CD4-positive, alpha-beta T cell treated with Interleukin-21 for 1 hour (primary cell): ENCODE data around the gene PLEKHA4.
"Not testable (repeated sequence)": the region's sequence is repeated elsewhere in the genome, so short reads cannot be mapped to it uniquely, and the experiment has no call there.

ENCODE experiments used
- DNase-seq: peaks from one replicate; pipeline ENCODE4 v3.0.0-alpha.2; 2020

PLEKHA4 gene

GRCh38 chr19:48868114-48868886 lies at the start of gene PLEKHA4:
PLEKHA4 (minus strand) TSS chr19:48868617; CDS start chr19:48867620, 997 bp downstream.
- DNase-seq: no peak

GRCh38 chr19:48918071-48918470 lies 49.7 kb upstream of the PLEKHA4 start:
- no peak for DNase-seq

- DNase-seq: no peak
These were observed 47.3 kb upstream of the PLEKHA4 start for GRCh38 chr19:48915757-48916156.

- DNase-seq: no peak
These were observed 45.8 kb upstream of the PLEKHA4 start for GRCh38 chr19:48914181-48914580.

GRCh38 chr19:48913114-48913889 lies 44.9 kb upstream of the PLEKHA4 start:
- peak; percentile 40 for DNase-seq

GRCh38 chr19:48910803-48911202 lies 42.4 kb upstream of the PLEKHA4 start:
- no peak for DNase-seq

- not testable (repeated sequence) for DNase-seq
These were observed 41.1 kb upstream of the PLEKHA4 start for GRCh38 chr19:48909424-48910077.

- DNase-seq: no peak
These were observed 39.3 kb upstream of the PLEKHA4 start for GRCh38 chr19:48907671-48908070.

GRCh38 chr19:48906324-48906723 lies 37.9 kb upstream of the PLEKHA4 start:
- DNase-seq: no peak

- no peak for DNase-seq
These were observed 37.2 kb upstream of the PLEKHA4 start for GRCh38 chr19:48905664-48906063.

- DNase-seq: not testable (repeated sequence)
These were observed 35.4 kb upstream of the PLEKHA4 start for GRCh38 chr19:48903788-48904187.

GRCh38 chr19:48902291-48902690 lies 33.9 kb upstream of the PLEKHA4 start:
- not testable (repeated sequence) for DNase-seq

- peak; percentile 58 for DNase-seq
These were observed 32.3 kb upstream of the PLEKHA4 start for GRCh38 chr19:48900477-48901406.

GRCh38 chr19:48899781-48900476 lies 31.5 kb upstream of the PLEKHA4 start, which contains the start of gene NUCB1:
NUCB1 (plus strand) TSS chr19:48900312; CDS start chr19:48900797, 485 bp downstream.
- DNase-seq: peak; percentile 99

- not testable (repeated sequence) for DNase-seq
These were observed 31.0 kb upstream of the PLEKHA4 start for GRCh38 chr19:48899386-48899749.

- no peak for DNase-seq
These were observed 28.8 kb upstream of the PLEKHA4 start for GRCh38 chr19:48897181-48897580.

GRCh38 chr19:48896191-48896720 lies 27.8 kb upstream of the PLEKHA4 start:
- peak; percentile 61 for DNase-seq

- DNase-seq: no peak
These were observed 26.8 kb upstream of the PLEKHA4 start for GRCh38 chr19:48895226-48895625.

GRCh38 chr19:48890551-48890950 lies 22.1 kb upstream of the PLEKHA4 start:
- no peak for DNase-seq

- not testable (repeated sequence) for DNase-seq
These were observed 21.1 kb upstream of the PLEKHA4 start for GRCh38 chr19:48889496-48889895.

GRCh38 chr19:48887861-48888612 lies 19.6 kb upstream of the PLEKHA4 start:
- DNase-seq: no peak
